ENCODE measurements around the gene PUS1.
A peak's percentile ranks its signal among the peaks of the same experiment; 100 is the strongest.

PUS1 gene

GRCh38 chr12:131920902-131921840 lies 7.9 kb upstream of the PUS1 start:
- no peak for DNase-seq
- Histone ChIP-seq H3K9me3 (ENCODE audit: severe bottlenecking) (no peaks in the 10 kb centered on the region), H3K27ac (no peak overlapping the region), H3K36me3 (peaks cover 61% of the 10 kb centered on the region), H3K27me3 (ENCODE audit: insufficient read depth, low read depth, severe bottlenecking) (no peaks in the 10 kb centered on the region), H3K4me3 (ENCODE audit: low read depth, low read length) (no peak overlapping the region)
- TF ChIP-seq, protein P1, sequence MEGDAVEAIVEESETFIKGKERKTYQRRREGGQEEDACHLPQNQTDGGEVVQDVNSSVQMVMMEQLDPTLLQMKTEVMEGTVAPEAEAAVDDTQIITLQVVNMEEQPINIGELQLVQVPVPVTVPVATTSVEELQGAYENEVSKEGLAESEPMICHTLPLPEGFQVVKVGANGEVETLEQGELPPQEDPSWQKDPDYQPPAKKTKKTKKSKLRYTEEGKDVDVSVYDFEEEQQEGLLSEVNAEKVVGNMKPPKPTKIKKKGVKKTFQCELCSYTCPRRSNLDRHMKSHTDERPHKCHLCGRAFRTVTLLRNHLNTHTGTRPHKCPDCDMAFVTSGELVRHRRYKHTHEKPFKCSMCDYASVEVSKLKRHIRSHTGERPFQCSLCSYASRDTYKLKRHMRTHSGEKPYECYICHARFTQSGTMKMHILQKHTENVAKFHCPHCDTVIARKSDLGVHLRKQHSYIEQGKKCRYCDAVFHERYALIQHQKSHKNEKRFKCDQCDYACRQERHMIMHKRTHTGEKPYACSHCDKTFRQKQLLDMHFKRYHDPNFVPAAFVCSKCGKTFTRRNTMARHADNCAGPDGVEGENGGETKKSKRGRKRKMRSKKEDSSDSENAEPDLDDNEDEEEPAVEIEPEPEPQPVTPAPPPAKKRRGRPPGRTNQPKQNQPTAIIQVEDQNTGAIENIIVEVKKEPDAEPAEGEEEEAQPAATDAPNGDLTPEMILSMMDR (IDR thresholded peaks at IDR 0.05; ENCODE audit: low read depth, low read length): no peak

DNA sequence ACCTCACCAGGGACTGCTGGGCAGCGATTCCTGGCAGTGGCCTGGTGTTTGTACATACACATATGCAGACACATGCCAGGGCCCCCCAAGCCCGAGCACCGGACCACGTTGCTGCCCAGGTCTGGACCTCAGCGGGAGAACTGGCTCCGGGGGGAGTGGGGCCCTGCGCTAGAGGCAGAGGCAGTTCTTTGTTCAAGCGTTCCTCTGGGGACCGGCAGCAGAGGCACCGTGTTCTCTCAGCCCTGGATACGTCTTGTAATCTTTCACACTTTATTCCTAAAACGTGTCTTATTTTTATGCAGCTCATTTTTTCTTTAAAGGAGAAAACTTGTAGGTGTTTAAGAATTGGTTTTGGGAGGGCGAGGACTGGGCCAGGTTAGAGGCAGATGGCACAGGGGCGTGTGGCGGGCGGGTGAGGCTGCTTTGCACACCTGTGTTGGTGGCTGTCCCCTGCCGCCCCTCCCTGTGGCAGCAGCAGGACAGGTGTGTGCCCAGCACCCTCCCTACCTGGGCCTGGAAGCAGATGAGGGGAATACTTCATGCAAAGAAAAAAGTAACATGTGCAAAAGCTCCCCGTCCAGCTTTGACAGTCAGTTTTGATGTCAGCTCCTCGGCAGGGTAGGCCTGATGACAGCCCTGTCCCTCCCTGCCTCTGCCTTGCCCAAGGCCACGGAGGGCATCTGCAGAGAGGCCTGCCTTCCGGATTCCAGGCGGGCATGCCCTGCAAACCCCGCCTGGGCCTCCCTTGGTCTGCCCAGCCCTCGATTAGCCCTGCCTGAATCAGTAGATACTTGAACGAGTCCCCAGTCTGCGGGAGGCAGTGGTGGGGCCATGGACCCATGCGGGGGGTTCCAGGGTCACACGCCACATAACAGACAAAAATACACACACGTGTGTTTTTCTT lies 7.0 kb upstream of the PUS1 start:
- DNase-seq: no peak
- Histone ChIP-seq H3K4me3 (ENCODE audit: low read depth, low read length) (no peak overlapping the region), H3K27ac (no peak overlapping the region), H3K36me3 (peaks cover 54% of the 10 kb centered on the region), H3K9me3 (ENCODE audit: severe bottlenecking) (peaks cover 4% of the 10 kb centered on the region), H3K27me3 (ENCODE audit: insufficient read depth, low read depth, severe bottlenecking) (no peaks in the 10 kb centered on the region)
- TF ChIP-seq, protein P1 (IDR thresholded peaks at IDR 0.05; ENCODE audit: low read depth, low read length): no peak

DNA sequence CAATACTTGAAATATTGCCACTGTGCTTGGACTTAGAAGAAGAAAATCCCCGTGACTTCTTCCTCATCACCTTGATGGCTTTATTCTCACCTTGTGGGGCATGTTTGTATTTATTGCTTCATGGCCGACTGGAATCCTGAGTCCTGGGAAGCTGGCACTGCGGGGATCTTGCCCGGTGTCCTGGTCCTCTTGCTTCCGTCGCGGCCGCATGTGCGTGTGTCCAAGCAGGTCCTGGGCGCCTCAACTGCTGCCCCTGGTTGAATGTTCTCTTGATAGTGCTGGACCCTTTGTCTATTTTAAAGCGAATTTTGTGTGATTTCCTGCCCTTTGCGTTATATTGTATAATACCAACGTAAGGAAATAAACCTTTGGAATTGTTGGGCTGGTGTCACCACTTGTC lies 6.3 kb upstream of the PUS1 start:
- DNase-seq: no peak
- TF ChIP-seq, protein P1 (IDR thresholded peaks at IDR 0.05; ENCODE audit: low read depth, low read length): no peak
- H3K36me3 ChIP-seq: peaks cover 49% of the 10 kb centered on the region
- no peak overlapping the region for H3K27ac ChIP-seq
- no peaks in the 10 kb centered on the region for H3K27me3 ChIP-seq (ENCODE audit: insufficient read depth, low read depth, severe bottlenecking)
- peaks cover 9% of the 10 kb centered on the region for H3K9me3 ChIP-seq (ENCODE audit: severe bottlenecking)
- no peak overlapping the region for H3K4me3 ChIP-seq (ENCODE audit: low read depth, low read length)

DNA sequence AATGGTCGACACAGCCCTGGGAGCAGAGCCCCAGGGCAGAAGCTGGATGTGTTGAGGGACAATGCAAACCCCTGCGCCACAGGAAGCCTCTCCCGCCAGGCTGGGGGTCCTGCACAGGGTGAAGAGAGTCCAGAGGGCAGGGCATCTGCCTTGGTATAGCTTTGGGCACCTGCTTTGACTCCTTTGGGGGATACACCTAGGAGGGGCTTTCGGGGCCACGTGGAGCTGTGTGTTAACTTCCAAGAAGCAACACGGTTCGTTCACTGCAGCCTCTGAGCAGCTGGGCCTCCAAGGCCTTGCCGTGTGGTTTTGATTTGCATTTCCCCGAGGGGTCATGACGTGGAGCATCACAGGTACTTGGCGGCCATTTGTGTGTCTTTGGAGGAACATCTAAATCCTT lies 5.8 kb upstream of the PUS1 start:
- Histone ChIP-seq H3K4me3 (ENCODE audit: low read depth, low read length) (no peak overlapping the region), H3K27me3 (ENCODE audit: insufficient read depth, low read depth, severe bottlenecking) (no peaks in the 10 kb centered on the region), H3K36me3 (peaks cover 44% of the 10 kb centered on the region), H3K27ac (peak overlapping the region; percentile 31; the same call in 1 of the 2 replicates), H3K9me3 (ENCODE audit: severe bottlenecking) (peaks cover 9% of the 10 kb centered on the region)
- TF ChIP-seq, protein P1 (IDR thresholded peaks at IDR 0.05; ENCODE audit: low read depth, low read length): no peak
- DNase-seq: no peak

GRCh38 chr12:131927110-131928079 lies 1.7 kb upstream of the PUS1 start:
- no peak for DNase-seq
- Histone ChIP-seq H3K27ac (no peak overlapping the region), H3K4me3 (ENCODE audit: low read depth, low read length) (no peak overlapping the region), H3K27me3 (ENCODE audit: insufficient read depth, low read depth, severe bottlenecking) (no peaks in the 10 kb centered on the region), H3K36me3 (peaks cover 28% of the 10 kb centered on the region), H3K9me3 (ENCODE audit: severe bottlenecking) (peaks cover 9% of the 10 kb centered on the region)
- TF ChIP-seq, protein P1 (IDR thresholded peaks at IDR 0.05; ENCODE audit: low read depth, low read length): peak; percentile 11; the same call in 1 of the 2 replicates
